Measurements from ENCODE around the gene NCOR2.

Gene NCOR2

DNA sequence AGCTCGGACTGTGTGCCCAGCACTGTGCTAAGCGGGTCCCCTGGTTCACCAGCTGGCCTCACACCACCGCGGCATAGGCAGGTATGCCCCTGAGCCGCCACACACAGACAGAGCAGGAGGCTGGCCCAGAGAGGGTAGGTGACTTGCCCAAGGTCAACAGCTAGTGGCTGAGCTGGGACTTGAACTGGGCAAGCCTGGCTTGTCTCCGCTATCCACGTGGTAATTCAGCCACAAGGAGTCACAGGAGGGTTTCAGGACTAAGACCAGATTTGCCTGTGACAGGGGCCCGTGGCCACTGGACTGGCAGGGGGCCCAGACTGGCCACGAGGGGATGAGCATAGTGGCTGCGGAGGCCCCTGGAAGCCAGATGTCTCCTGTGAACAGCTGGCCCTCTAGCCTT lies 47.7 kb downstream of the NCOR2 start:
- Histone ChIP-seq H3K27ac (ENCODE audit: low read depth, low read length, severe bottlenecking) (peak overlapping the region; percentile 96), H3K4me1 (ENCODE audit: control insufficient read depth, insufficient read depth, low read length, poor library complexity, severe bottlenecking) (peaks cover 63% of the 10 kb centered on the region), H3K4me3 (ENCODE audit: extremely low read depth, insufficient read depth, low read length, poor library complexity, severe bottlenecking) (no peak overlapping the region), H3K9me3 (ENCODE audit: control insufficient read depth, low read length) (no peaks in the 10 kb centered on the region), H3K36me3 (ENCODE audit: control insufficient read depth, insufficient read depth, low read length) (peaks cover 14% of the 10 kb centered on the region)
- 81 to 96% methylated on average over 8 to 10 of the region's 10 CpGs for WGBS, 2 experiments (ENCODE audit: insufficient coverage in 2 of 2)

DNA sequence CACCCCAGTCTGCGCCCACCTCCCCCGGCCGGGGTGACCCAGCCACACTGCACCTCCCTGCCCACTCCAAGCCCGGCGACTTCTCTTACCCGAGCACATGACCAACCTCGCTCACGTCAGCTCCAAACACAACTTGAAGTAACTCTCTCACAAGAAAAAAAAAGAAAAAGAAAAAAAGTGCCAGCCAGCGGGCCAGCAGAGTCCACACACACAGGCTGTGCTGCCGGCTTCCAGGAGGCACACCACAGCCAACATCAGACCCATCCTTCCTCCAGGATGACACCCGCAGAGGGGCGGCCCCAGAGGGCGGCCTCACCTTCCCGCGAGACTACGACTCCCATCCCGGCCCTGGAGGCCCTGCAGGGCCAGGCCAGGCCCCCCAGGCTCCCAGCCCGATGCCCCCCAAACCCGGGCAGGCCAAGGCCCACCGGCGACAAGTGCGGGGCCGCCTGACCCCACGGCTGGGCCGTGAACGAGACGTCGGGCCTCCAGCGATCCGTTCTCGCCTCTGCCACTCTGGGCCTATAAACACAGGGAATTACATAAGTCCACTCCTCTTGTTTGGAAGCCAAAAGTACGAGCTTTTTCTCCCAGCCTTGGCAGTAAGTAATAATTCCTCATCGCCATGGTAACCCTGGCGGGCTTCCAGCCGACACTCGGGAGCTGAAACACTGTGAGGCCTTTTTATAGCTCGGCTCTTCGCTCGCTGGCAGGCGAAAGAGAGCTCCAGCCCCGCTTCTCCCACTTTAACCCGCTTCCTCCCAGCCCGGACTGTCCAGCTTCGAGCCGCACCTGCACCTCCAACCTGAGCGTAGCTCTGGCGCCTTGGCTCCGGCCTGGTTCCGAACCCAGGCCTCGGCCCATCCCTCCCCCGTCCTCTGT lies 49.1 kb downstream of the NCOR2 start:
- Histone ChIP-seq H3K4me3 (ENCODE audit: extremely low read depth, insufficient read depth, low read length, poor library complexity, severe bottlenecking) (no peak overlapping the region), H3K27ac (ENCODE audit: low read depth, low read length, severe bottlenecking) (peak overlapping the region; percentile 96), H3K9me3 (ENCODE audit: control insufficient read depth, low read length) (no peaks in the 10 kb centered on the region), H3K4me1 (ENCODE audit: control insufficient read depth, insufficient read depth, low read length, poor library complexity, severe bottlenecking) (peaks cover 71% of the 10 kb centered on the region), H3K36me3 (ENCODE audit: control insufficient read depth, insufficient read depth, low read length) (peaks cover 9% of the 10 kb centered on the region)
- 73 to 75% methylated on average over 39 to 40 of the region's 51 CpGs for WGBS, 2 experiments (ENCODE audit: insufficient coverage in 2 of 2)
